SU-DHL-6 (cell line): ENCODE measurements around the gene HEATR5A.
"Not testable (repeated sequence)": the region's sequence is repeated elsewhere in the genome, so short reads cannot be mapped to it uniquely, and the experiment has no call there.

Experiments used
- H2AFZ ChIP-seq: fragments of 200-600 bp; sonication (generic); 2 replicates; pipeline ENCODE4 v1.6.1; 2014; ENCODE audit warnings: low read depth, mild to moderate bottlenecking, moderate library complexity, mixed read lengths, antibody characterized with exemption, low read length; ENCODE audit not compliant: severe bottlenecking
- H3F3A ChIP-seq: fragments of 200-600 bp; shearing (Covaris generic); 2 replicates; pipeline ENCODE4 v1.6.0; 2016; ENCODE audit warnings: antibody characterized with exemption, mild to moderate bottlenecking; ENCODE audit not compliant: insufficient read depth
- H3K27ac ChIP-seq: fragments of 200-600 bp; sonication (generic); 2 replicates; pipeline ENCODE4 v1.5.1; 2016; ENCODE audit warnings: low read depth, mild to moderate bottlenecking, low read length, moderate library complexity, mixed read lengths
- H3K27me3 ChIP-seq: fragments of 200-600 bp; sonication (generic), shearing (Covaris generic); 2 replicates; pipeline ENCODE4 v1.6.0; 2014; ENCODE audit warnings: mild to moderate bottlenecking, low read length
- H3K36me3 ChIP-seq: fragments of 200-600 bp; sonication (generic); 2 replicates; pipeline ENCODE4 v1.6.1; 2014; ENCODE audit warnings: mild to moderate bottlenecking, low read length, mixed read lengths
- H3K4me2 ChIP-seq: fragments of 300-600, 200-600 bp; shearing (Covaris generic), sonication (generic); 2 replicates; pipeline ENCODE4 v1.6.0; 2014; ENCODE audit warnings: low read length, low read depth, mild to moderate bottlenecking; ENCODE audit not compliant: poor library complexity, severe bottlenecking
- H3K4me3 ChIP-seq: fragments of 200-600 bp; sonication (generic); 2 replicates; pipeline ENCODE4 v1.5.1; 2014; ENCODE audit warnings: antibody characterized with exemption, low read length, mild to moderate bottlenecking, mixed read lengths; ENCODE audit not compliant: insufficient read depth, poor library complexity, severe bottlenecking
- H3K79me2 ChIP-seq: fragments of 200-600 bp; sonication (generic); 2 replicates; pipeline ENCODE4 v1.6.1; 2014; ENCODE audit warnings: mild to moderate bottlenecking, low read length, moderate library complexity; ENCODE audit not compliant: insufficient read depth
- H3K9ac ChIP-seq: fragments of 200-600 bp; sonication (generic); 2 replicates; pipeline ENCODE4 v1.7.0; 2014; ENCODE audit warnings: mild to moderate bottlenecking, low read length
- H3K9me2 ChIP-seq: fragments of 200-600 bp; sonication (generic); replicated peaks from 2 replicates; pipeline ENCODE4 v1.6.1; 2014; ENCODE audit warnings: low read length; ENCODE audit not compliant: insufficient read depth
- H3K9me3 ChIP-seq: fragments of 200-600 bp; sonication (generic); 2 replicates; pipeline ENCODE4 v1.6.1; 2014; ENCODE audit warnings: low read length, mixed read lengths; ENCODE audit not compliant: insufficient read depth
- H4K20me1 ChIP-seq: fragments of 200-600 bp; sonication (generic); 2 replicates; pipeline ENCODE4 v1.6.1; 2014; ENCODE audit warnings: low read depth, mild to moderate bottlenecking, antibody characterized with exemption, low read length, moderate library complexity, mixed read lengths
- CTCF ChIP-seq: fragments of 200-600 bp; sonication (generic); IDR thresholded peaks from one replicate; pipeline ENCODE4 v1.5.1; 2017; ENCODE audit warnings: antibody characterized with exemption, mild to moderate bottlenecking, low read length, moderate library complexity; ENCODE audit not compliant: insufficient read depth, poor library complexity, severe bottlenecking
- EZH2phosphoT487 ChIP-seq: fragments of 200-600 bp; sonication (generic), shearing (Covaris generic); conservative IDR thresholded peaks from 2 replicates; pipeline ENCODE4 v1.6.1; 2018; ENCODE audit warnings: mild to moderate bottlenecking, antibody characterized with exemption, low read length, moderate library complexity, mixed read lengths

HEATR5A gene

GRCh38 chr14:31386271-31386670 lies 34.1 kb downstream of the HEATR5A start:
- Histone ChIP-seq H3K9me2 (no peaks in the 10 kb centered on the region), H3K4me3 (no peak overlapping the region), H2AFZ (no peak overlapping the region), H3K9ac (no peak overlapping the region), H3K9me3 (no peaks in the 10 kb centered on the region), H3K4me2 (no peak overlapping the region), H3K27ac (no peak overlapping the region), H3K79me2 (no peaks in the 10 kb centered on the region), H3K27me3 (no peaks in the 10 kb centered on the region), H3F3A (no peaks in the 10 kb centered on the region), H3K36me3 (peaks cover 4% of the 10 kb centered on the region; the same call in 1 of the 2 replicates), H4K20me1 (no peaks in the 10 kb centered on the region)
- no peak for TF ChIP-seq EZH2phosphoT487
- no peak for TF ChIP-seq CTCF

GRCh38 chr14:31382221-31382620 lies 38.1 kb downstream of the HEATR5A start:
- no peaks in the 10 kb centered on the region for H3K79me2 ChIP-seq
- TF ChIP-seq CTCF: no peak
- TF ChIP-seq EZH2phosphoT487: no peak
- no peak overlapping the region for H3K27ac ChIP-seq
- peaks cover 8% of the 10 kb centered on the region; the same call in 1 of the 2 replicates for H3K36me3 ChIP-seq
- H3F3A ChIP-seq: peaks cover 5% of the 10 kb centered on the region; the same call in 1 of the 2 replicates
- no peak overlapping the region for H3K9ac ChIP-seq
- H3K27me3 ChIP-seq: no peaks in the 10 kb centered on the region
- H3K4me3 ChIP-seq: no peak overlapping the region
- H4K20me1 ChIP-seq: no peaks in the 10 kb centered on the region
- H2AFZ ChIP-seq: no peak overlapping the region
- H3K9me2 ChIP-seq: no peaks in the 10 kb centered on the region
- no peaks in the 10 kb centered on the region for H3K9me3 ChIP-seq
- H3K4me2 ChIP-seq: no peak overlapping the region

GRCh38 chr14:31380106-31380505 lies 40.2 kb downstream of the HEATR5A start:
- H3K36me3 ChIP-seq: peaks cover 8% of the 10 kb centered on the region; the same call in 1 of the 2 replicates
- no peak overlapping the region for H3K4me2 ChIP-seq
- H3K79me2 ChIP-seq: no peaks in the 10 kb centered on the region

GRCh38 chr14:31379125-31379947 lies 41.0 kb downstream of the HEATR5A start:
- H3F3A ChIP-seq, H3K4me2 ChIP-seq, H3K4me3 ChIP-seq, H3K79me2 ChIP-seq, H3K9me3 ChIP-seq, H3K27me3 ChIP-seq, H2AFZ ChIP-seq, H4K20me1 ChIP-seq, H3K27ac ChIP-seq, H3K36me3 ChIP-seq, H3K9me2 ChIP-seq, H3K9ac ChIP-seq: not testable (repeated sequence)

More at GRCh38 chr14:31380106-31380505, 40.2 kb downstream of the HEATR5A start:
- H3K9me3 ChIP-seq: no peaks in the 10 kb centered on the region
- H3K27ac ChIP-seq: no peak overlapping the region
- no peak overlapping the region for H2AFZ ChIP-seq
- no peak overlapping the region for H3K4me3 ChIP-seq
- H4K20me1 ChIP-seq: no peaks in the 10 kb centered on the region
- H3K27me3 ChIP-seq: no peaks in the 10 kb centered on the region
- no peaks in the 10 kb centered on the region for H3K9me2 ChIP-seq
- no peak overlapping the region for H3K9ac ChIP-seq
- H3F3A ChIP-seq: peaks cover 5% of the 10 kb centered on the region; the same call in 1 of the 2 replicates
- TF ChIP-seq CTCF (no peak), EZH2phosphoT487 (no peak)
